ENCODE measurements around the gene HS6ST2. TPM values are rescaled to one million over a fixed set of nuclear protein-coding genes. Genes with fewer than 3 reads are reported as not detected.

Gene HS6ST2
- total RNA-seq, 1 experiment from 2014 or later = 65.6 TPM

DNA sequence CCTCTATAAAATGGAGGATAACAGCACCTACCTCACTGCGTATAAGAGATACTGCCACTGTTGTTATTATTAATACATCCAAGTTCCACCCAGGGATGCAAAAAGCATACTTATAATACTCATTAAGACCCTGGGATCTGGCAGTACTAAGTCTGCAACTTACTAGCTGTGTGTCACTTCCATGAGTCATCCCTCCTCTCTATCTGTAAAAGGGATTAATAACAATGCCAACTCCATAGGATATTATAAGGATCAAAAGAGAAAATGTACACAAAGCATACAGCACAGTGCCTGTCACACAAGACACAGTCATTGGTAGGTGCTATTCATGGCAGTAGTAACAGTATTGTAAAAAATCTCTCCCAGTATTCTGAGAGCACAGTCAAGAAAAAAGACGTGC, 216.7 kb downstream of the HS6ST2 start:
- Histone ChIP-seq H3K27me3 (no peaks in the 10 kb centered on the region), H3K4me3 (no peak overlapping the region), H3K9me3 (replicated peaks) (no peaks in the 10 kb centered on the region), H3K36me3 (no peaks in the 10 kb centered on the region), H3K4me1 (peaks cover 7% of the 10 kb centered on the region), H3K27ac (no peak overlapping the region; the same call in 1 of the 2 replicates)
- no peak for DNase-seq

GRCh38 chrX:132740316-132741123, 217.9 kb downstream of the HS6ST2 start:
- H3K4me1 ChIP-seq = peaks cover 7% of the 10 kb centered on the region
- H3K9me3 ChIP-seq (replicated peaks) = no peaks in the 10 kb centered on the region
- no peaks in the 10 kb centered on the region for H3K27me3 ChIP-seq
- no peak overlapping the region for H3K4me3 ChIP-seq
- H3K36me3 ChIP-seq = no peaks in the 10 kb centered on the region
- DNase-seq = peak in 1 of 2 experiments; percentile 42
- no peak overlapping the region for H3K27ac ChIP-seq

DNA sequence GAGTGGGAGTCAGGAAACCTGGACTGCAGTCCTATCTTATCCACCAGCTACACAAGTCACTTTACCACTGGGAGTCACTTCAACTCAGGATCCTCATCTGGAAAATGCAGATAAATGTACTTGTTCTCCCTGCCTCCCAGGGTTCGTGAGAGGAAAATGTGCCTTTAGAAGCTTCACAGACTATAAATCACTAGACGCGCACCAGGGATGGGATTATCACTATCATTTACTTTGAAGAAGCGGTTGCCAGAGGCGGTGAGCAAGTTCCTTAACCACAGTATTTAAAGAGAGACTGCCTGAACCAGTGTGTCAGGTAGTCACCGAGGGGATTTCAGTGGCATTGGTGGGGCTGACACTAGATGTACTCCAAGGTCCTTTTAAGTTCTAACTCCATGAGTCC, 219.5 kb downstream of the HS6ST2 start:
- DNase-seq = no peak
- no peaks in the 10 kb centered on the region for H3K9me3 ChIP-seq (replicated peaks)
- no peaks in the 10 kb centered on the region for H3K36me3 ChIP-seq
- H3K27ac ChIP-seq = no peak overlapping the region
- no peaks in the 10 kb centered on the region for H3K27me3 ChIP-seq
- H3K4me3 ChIP-seq = no peak overlapping the region
- H3K4me1 ChIP-seq = peaks cover 7% of the 10 kb centered on the region

DNA sequence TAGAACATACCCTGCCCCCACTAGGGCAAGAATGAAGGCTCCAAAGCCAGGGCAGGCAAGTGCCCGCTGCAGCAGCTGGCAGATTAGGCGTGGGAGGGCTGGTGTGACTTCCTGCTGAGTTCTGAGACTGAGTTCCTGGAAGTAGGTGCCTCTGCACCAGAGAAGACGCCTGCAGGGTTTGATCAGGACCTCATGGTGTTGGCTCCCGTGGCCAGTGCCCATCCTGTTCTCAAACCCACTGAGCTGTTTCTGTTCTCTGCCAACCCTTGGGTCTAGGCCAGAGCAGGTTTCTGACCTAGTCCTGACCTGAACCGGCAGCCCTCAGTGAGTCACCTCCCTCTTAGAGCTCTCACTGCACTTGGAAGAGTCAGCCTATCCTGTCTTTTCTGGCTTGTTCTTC, 220.7 kb downstream of the HS6ST2 start:
- H3K4me3 ChIP-seq = no peak overlapping the region
- no peak for DNase-seq
- H3K36me3 ChIP-seq = no peaks in the 10 kb centered on the region
- no peak overlapping the region; the same call in 1 of the 2 replicates for H3K27ac ChIP-seq
- no peaks in the 10 kb centered on the region for H3K27me3 ChIP-seq
- H3K9me3 ChIP-seq (replicated peaks) = no peaks in the 10 kb centered on the region
- peaks cover 4% of the 10 kb centered on the region for H3K4me1 ChIP-seq

GRCh38 chrX:132732236-132732635, 226.2 kb downstream of the HS6ST2 start:
- H3K27me3 ChIP-seq = no peaks in the 10 kb centered on the region
- H3K36me3 ChIP-seq = no peaks in the 10 kb centered on the region
- no peaks in the 10 kb centered on the region for H3K9me3 ChIP-seq (replicated peaks)
- H3K4me3 ChIP-seq = no peak overlapping the region
- H3K4me1 ChIP-seq = no peaks in the 10 kb centered on the region
- H3K27ac ChIP-seq = no peak overlapping the region
- DNase-seq = no peak

DNA sequence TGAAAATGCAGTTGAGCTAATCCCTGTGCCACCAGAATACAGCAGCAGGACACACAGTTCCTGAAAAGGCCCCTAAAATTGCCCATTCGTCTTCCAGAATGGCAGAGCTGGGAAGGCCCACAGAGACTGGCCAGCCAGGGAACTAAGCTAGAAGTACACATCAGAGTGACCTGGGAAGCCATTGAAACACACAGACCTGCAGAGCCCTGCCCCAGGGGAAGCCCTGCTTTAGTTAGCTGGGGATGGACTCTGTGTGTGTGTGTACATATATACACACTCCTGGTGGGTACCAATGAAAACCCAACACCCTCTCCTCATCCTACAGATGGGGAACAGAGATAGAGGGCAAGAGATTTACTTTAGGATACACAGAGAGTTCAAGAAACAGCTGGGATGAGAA, 227.7 kb downstream of the HS6ST2 start:
- no peak overlapping the region for H3K4me3 ChIP-seq
- H3K4me1 ChIP-seq = no peaks in the 10 kb centered on the region
- DNase-seq = no peak
- H3K27me3 ChIP-seq = no peaks in the 10 kb centered on the region
- no peaks in the 10 kb centered on the region for H3K9me3 ChIP-seq (replicated peaks)
- no peaks in the 10 kb centered on the region for H3K36me3 ChIP-seq
- no peak overlapping the region for H3K27ac ChIP-seq

- Histone ChIP-seq H3K4me1 (no peaks in the 10 kb centered on the region), H3K27me3 (no peaks in the 10 kb centered on the region), H3K4me3 (no peak overlapping the region), H3K9me3 (replicated peaks) (no peaks in the 10 kb centered on the region), H3K27ac (no peak overlapping the region), H3K36me3 (no peaks in the 10 kb centered on the region)
- no peak for DNase-seq
These were observed 228.2 kb downstream of the HS6ST2 start for GRCh38 chrX:132730266-132730665.

GRCh38 chrX:132728296-132728695, 230.1 kb downstream of the HS6ST2 start:
- no peak for DNase-seq
- Histone ChIP-seq H3K27me3 (no peaks in the 10 kb centered on the region), H3K36me3 (no peaks in the 10 kb centered on the region), H3K9me3 (replicated peaks) (no peaks in the 10 kb centered on the region), H3K4me3 (no peak overlapping the region), H3K27ac (no peak overlapping the region), H3K4me1 (no peaks in the 10 kb centered on the region)

- no peak overlapping the region for H3K27ac ChIP-seq
- no peaks in the 10 kb centered on the region for H3K9me3 ChIP-seq (replicated peaks)
- H3K4me1 ChIP-seq = no peaks in the 10 kb centered on the region
- no peak overlapping the region for H3K4me3 ChIP-seq
- no peaks in the 10 kb centered on the region for H3K36me3 ChIP-seq
- no peaks in the 10 kb centered on the region for H3K27me3 ChIP-seq
- no peak for DNase-seq
These were observed 239.9 kb downstream of the HS6ST2 start for GRCh38 chrX:132718431-132718958.

DNA sequence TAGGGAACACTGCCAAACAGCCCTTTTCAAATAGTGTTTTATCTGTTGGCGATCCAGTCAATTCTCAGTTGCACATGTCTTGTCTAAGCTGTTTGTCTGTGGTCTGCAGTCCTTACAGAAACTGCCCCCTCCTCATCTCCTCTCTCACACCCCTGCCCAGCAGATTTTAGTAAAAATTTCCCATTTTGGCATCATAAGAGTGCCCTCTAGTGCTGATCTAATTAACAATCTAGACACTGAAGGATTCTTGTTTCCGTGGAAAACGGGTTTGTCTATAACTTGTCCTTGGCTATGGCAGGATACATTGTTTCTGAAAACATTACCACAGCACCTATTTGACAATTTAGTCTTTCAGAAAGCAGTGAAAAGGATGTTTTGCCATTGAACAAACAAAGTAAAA, 242.4 kb downstream of the HS6ST2 start:
- no peak overlapping the region for H3K27ac ChIP-seq

GRCh38 chrX:132714913-132715312, 243.5 kb downstream of the HS6ST2 start:
- no peak for DNase-seq
- Histone ChIP-seq H3K27ac (no peak overlapping the region), H3K36me3 (no peaks in the 10 kb centered on the region), H3K4me3 (no peak overlapping the region), H3K4me1 (peaks cover 17% of the 10 kb centered on the region), H3K9me3 (replicated peaks) (no peaks in the 10 kb centered on the region), H3K27me3 (no peaks in the 10 kb centered on the region)

More for the DNA sequence above, 242.4 kb downstream of the HS6ST2 start:
- H3K9me3 ChIP-seq (replicated peaks) = no peaks in the 10 kb centered on the region
- H3K4me1 ChIP-seq = peaks cover 11% of the 10 kb centered on the region
- no peak for DNase-seq
- no peaks in the 10 kb centered on the region for H3K36me3 ChIP-seq
- H3K4me3 ChIP-seq = no peak overlapping the region
- H3K27me3 ChIP-seq = no peaks in the 10 kb centered on the region

DNA sequence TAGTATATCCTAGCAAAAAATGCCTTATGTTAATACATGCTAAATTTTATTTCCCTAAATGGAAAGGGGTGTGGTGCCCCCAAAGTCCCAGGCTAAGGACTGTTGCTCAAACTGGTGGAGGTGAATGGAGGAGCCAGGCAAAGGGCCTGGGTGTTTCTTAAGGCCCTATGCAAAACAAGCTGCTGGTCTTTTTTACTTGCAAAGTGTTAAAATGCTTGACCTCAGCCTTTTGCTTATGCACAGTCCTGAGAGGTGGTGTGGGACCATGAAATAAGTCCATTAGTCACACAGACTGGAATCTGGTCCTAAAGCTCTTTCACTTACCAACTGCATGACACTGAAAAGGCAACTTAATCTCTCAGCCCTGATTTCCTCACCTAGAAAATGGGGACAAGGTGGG, 246.1 kb downstream of the HS6ST2 start:
- H3K4me3 ChIP-seq = no peak overlapping the region
- peak in 1 of 2 experiments; percentile 15 for DNase-seq
- H3K27ac ChIP-seq = no peak overlapping the region
- H3K9me3 ChIP-seq (replicated peaks) = no peaks in the 10 kb centered on the region
- no peaks in the 10 kb centered on the region for H3K27me3 ChIP-seq
- H3K4me1 ChIP-seq = peaks cover 17% of the 10 kb centered on the region
- H3K36me3 ChIP-seq = no peaks in the 10 kb centered on the region

- Histone ChIP-seq H3K27ac (peak overlapping the region; percentile 70), H3K27me3 (no peaks in the 10 kb centered on the region), H3K4me1 (peaks cover 17% of the 10 kb centered on the region), H3K36me3 (no peaks in the 10 kb centered on the region), H3K4me3 (no peak overlapping the region), H3K9me3 (replicated peaks) (no peaks in the 10 kb centered on the region)
- DNase-seq = peak; percentile 50 to 73
These were observed 247.7 kb downstream of the HS6ST2 start for GRCh38 chrX:132710656-132711155.

- no peak overlapping the region for H3K27ac ChIP-seq
These were observed 249.9 kb downstream of the HS6ST2 start for GRCh38 chrX:132708529-132708928.

GRCh38 chrX:132704769-132705168, 253.7 kb downstream of the HS6ST2 start:
- Histone ChIP-seq H3K4me1 (no peaks in the 10 kb centered on the region), H3K9me3 (replicated peaks) (no peaks in the 10 kb centered on the region), H3K4me3 (no peak overlapping the region), H3K27ac (no peak overlapping the region), H3K27me3 (no peaks in the 10 kb centered on the region), H3K36me3 (no peaks in the 10 kb centered on the region)
- no peak for DNase-seq

More at GRCh38 chrX:132708529-132708928, 249.9 kb downstream of the HS6ST2 start:
- no peak overlapping the region for H3K4me3 ChIP-seq
- no peaks in the 10 kb centered on the region for H3K36me3 ChIP-seq
- no peaks in the 10 kb centered on the region for H3K27me3 ChIP-seq
- H3K4me1 ChIP-seq = peaks cover 17% of the 10 kb centered on the region
- no peak for DNase-seq
- H3K9me3 ChIP-seq (replicated peaks) = no peaks in the 10 kb centered on the region
